ENCODE data around the gene B4GALT2. TPM values are rescaled to one million over a fixed set of nuclear protein-coding genes. Genes with fewer than 3 reads are reported as not detected.

Gene B4GALT2
- total RNA-seq, 1 donor = 99.5 TPM

DNA sequence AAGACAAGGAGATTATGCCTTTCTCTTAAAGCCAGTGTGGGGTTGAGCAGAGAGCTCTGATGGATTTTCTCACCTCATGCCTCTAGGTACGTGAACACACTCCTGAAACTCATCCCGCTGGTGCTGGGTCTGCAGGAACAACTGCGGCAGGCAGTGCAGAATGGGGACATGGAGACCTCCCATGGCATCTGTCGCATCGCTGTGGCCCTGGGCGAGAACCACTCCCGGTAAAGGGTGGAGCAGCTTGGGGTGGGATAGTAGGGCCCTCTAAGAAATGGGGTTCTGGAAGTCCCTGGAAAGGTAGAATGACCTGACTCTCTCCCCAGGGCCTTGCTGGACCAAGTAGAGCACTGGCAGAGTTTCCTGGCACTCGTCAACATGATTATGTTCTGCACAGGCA is 22.8 kb upstream of the B4GALT2 start:
- H3K4me1 ChIP-seq (ENCODE audit: insufficient read depth, low read length) = no peaks in the 10 kb centered on the region
- H4K20me1 ChIP-seq (ENCODE audit: insufficient read depth, low read length) = peaks cover 40% of the 10 kb centered on the region
- no peak for TF ChIP-seq CTCF (IDR thresholded peaks at IDR 0.05; ENCODE audit: extremely low read depth, low read depth, low read length)
- no peaks in the 10 kb centered on the region for H3K9me3 ChIP-seq (ENCODE audit: low read depth, low read length)
- no peak for DNase-seq (ENCODE audit: insufficient read length, low spot score, missing footprints)
- H3K27me3 ChIP-seq (ENCODE audit: insufficient read depth, low read length) = no peaks in the 10 kb centered on the region
- H3K4me2 ChIP-seq (ENCODE audit: insufficient read depth, low read length) = no peak overlapping the region
- H2AFZ ChIP-seq (ENCODE audit: low read length) = no peak overlapping the region
- peaks cover 43% of the 10 kb centered on the region for H3K36me3 ChIP-seq (ENCODE audit: insufficient read depth, low read length)
- peaks cover 31% of the 10 kb centered on the region for H3K79me2 ChIP-seq (ENCODE audit: insufficient read depth, low read length)
- no peak overlapping the region for H3K4me3 ChIP-seq (ENCODE audit: insufficient read depth, low read length)
- no peak overlapping the region for H3K27ac ChIP-seq (ENCODE audit: low read depth, low read length)

DNA sequence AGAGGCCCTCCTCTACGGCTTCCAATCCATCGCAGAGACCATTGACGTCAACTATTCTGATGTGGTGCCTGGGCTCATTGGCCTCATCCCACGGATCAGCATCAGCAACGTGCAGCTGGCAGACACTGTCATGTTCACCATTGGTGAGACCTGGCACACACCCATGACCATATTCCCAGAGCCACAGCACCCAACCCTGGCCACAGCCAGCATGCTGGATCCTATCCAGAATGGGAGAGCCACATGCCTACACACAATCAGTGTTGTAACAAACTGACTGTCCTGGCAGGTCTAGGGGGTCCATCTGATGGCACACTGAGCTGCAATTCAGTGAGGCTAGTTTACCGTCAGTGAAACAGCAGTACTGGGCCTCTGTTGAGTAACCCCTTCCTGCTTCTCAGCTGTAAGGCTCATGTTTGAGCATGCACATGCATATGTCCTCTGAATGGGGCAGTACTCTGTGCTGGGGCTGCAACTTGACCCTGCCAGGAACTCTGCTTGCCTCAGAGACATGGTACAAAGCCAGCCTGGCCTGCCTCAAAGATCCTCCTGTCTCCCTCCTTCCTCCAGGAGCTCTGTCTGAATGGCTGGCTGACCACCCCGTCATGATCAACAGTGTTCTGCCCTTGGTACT is 21.5 kb upstream of the B4GALT2 start:
- H4K20me1 ChIP-seq (ENCODE audit: insufficient read depth, low read length) = peaks cover 37% of the 10 kb centered on the region
- DNase-seq (ENCODE audit: insufficient read length, low spot score, missing footprints) = no peak
- H3K9me3 ChIP-seq (ENCODE audit: low read depth, low read length) = no peaks in the 10 kb centered on the region
- no peaks in the 10 kb centered on the region for H3K4me1 ChIP-seq (ENCODE audit: insufficient read depth, low read length)
- H3K79me2 ChIP-seq (ENCODE audit: insufficient read depth, low read length) = peaks cover 26% of the 10 kb centered on the region
- no peak overlapping the region for H2AFZ ChIP-seq (ENCODE audit: low read length)
- no peak for TF ChIP-seq CTCF (IDR thresholded peaks at IDR 0.05; ENCODE audit: extremely low read depth, low read depth, low read length)
- no peak overlapping the region for H3K27ac ChIP-seq (ENCODE audit: low read depth, low read length)
- no peak overlapping the region for H3K4me2 ChIP-seq (ENCODE audit: insufficient read depth, low read length)
- H3K36me3 ChIP-seq (ENCODE audit: insufficient read depth, low read length) = peaks cover 55% of the 10 kb centered on the region
- H3K4me3 ChIP-seq (ENCODE audit: insufficient read depth, low read length) = no peak overlapping the region
- no peaks in the 10 kb centered on the region for H3K27me3 ChIP-seq (ENCODE audit: insufficient read depth, low read length)

DNA sequence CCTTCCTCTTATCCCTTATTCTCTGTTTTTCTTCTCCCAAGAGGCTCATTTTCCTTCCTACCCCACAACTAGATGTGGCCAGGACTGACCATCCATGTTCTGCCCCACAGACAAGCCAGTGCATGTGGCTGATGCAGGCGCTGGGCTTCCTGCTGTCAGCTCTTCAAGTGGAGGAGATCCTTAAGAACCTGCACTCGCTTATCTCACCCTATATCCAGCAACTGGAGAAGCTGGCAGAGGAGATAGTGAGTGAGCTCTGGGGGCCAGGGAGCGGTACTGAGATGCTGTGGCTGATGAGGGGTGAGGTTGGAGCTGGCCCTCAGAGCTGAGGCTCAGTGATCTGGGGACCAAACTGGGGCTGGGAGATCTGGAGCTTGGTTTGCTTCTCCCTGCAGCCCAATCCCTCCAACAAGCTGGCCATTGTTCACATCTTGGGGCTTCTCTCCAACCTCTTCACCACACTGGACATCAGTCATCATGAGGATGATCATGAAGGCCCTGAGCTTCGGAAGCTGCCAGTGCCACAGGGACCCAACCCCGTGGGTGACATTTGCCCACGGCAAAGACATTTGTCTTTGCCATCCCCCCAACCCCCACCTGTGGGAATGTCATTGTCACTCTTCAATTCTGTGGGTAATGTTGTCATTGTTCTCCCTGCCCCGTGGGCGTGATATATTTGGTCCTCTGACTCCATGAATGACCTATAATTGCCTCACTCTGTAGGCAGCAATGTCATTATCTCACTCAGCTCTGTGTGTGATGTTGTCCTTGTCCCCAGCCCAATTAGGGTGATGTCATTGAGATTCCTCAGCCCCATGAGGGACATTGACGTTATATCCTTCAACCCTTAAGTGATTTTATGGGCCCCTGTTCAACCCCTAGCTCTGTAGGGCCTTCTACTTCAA is 20.4 kb upstream of the B4GALT2 start:
- H3K27me3 ChIP-seq (ENCODE audit: insufficient read depth, low read length) = no peaks in the 10 kb centered on the region
- no peaks in the 10 kb centered on the region for H3K9me3 ChIP-seq (ENCODE audit: low read depth, low read length)
- no peaks in the 10 kb centered on the region for H3K4me1 ChIP-seq (ENCODE audit: insufficient read depth, low read length)
- H3K36me3 ChIP-seq (ENCODE audit: insufficient read depth, low read length) = peaks cover 63% of the 10 kb centered on the region
- H3K4me3 ChIP-seq (ENCODE audit: insufficient read depth, low read length) = no peak overlapping the region
- no peak for DNase-seq (ENCODE audit: insufficient read length, low spot score, missing footprints)
- H3K79me2 ChIP-seq (ENCODE audit: insufficient read depth, low read length) = peaks cover 17% of the 10 kb centered on the region
- H4K20me1 ChIP-seq (ENCODE audit: insufficient read depth, low read length) = peaks cover 29% of the 10 kb centered on the region
- no peak overlapping the region for H3K4me2 ChIP-seq (ENCODE audit: insufficient read depth, low read length)
- no peak for TF ChIP-seq CTCF (IDR thresholded peaks at IDR 0.05; ENCODE audit: extremely low read depth, low read depth, low read length)
- H3K27ac ChIP-seq (ENCODE audit: low read depth, low read length) = no peak overlapping the region
- H2AFZ ChIP-seq (ENCODE audit: low read length) = no peak overlapping the region

DNA sequence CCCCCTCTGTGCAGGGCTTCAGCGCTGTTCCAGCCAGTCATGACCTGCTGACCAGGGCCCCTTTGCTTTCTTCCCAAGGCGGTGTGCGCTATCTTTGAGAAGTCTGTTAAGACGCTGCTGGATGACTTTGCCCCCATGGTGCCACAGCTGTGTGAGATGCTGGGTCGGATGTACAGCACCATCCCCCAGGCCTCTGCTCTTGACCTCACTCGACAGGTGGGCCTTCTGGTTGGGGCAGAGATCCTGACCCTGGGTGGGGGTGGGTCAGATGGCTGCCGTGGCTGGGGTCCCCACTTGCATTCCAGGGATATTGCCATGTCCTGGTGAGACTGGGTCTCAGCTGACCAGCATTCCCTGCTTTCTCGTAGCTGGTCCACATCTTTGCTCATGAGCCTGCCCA is 18.2 kb upstream of the B4GALT2 start:
- Histone ChIP-seq H3K9me3 (ENCODE audit: low read depth, low read length) (no peaks in the 10 kb centered on the region), H3K4me2 (ENCODE audit: insufficient read depth, low read length) (no peak overlapping the region), H4K20me1 (ENCODE audit: insufficient read depth, low read length) (peaks cover 11% of the 10 kb centered on the region), H3K27me3 (ENCODE audit: insufficient read depth, low read length) (no peaks in the 10 kb centered on the region), H3K79me2 (ENCODE audit: insufficient read depth, low read length) (no peaks in the 10 kb centered on the region), H3K27ac (ENCODE audit: low read depth, low read length) (no peak overlapping the region), H3K4me1 (ENCODE audit: insufficient read depth, low read length) (no peaks in the 10 kb centered on the region), H3K36me3 (ENCODE audit: insufficient read depth, low read length) (peaks cover 63% of the 10 kb centered on the region), H2AFZ (ENCODE audit: low read length) (no peak overlapping the region), H3K4me3 (ENCODE audit: insufficient read depth, low read length) (no peak overlapping the region)
- no peak for TF ChIP-seq CTCF (IDR thresholded peaks at IDR 0.05; ENCODE audit: extremely low read depth, low read depth, low read length)
- no peak for DNase-seq (ENCODE audit: insufficient read length, low spot score, missing footprints)
